ENCODE measurements around the gene ZNF611. TPM values are rescaled to one million over a fixed set of nuclear protein-coding genes. Genes with fewer than 3 reads are reported as not detected.
"Not testable (repeated sequence)": the region's sequence is repeated elsewhere in the genome, so short reads cannot be mapped to it uniquely, and the experiment has no call there.

The ZNF611 gene
- total RNA-seq, 4 donors from 2014 or later = 7.2 to 29.7 (median 25.0) TPM

- no peaks in the 10 kb centered on the region for H3K9me3 ChIP-seq
- intact Hi-C loops (cut with DNase I; ENCODE audit: low total_unique reads) = no loop called here
Measured at GRCh38 chr19:52743091-52743490, 8.2 kb upstream of the ZNF611 start.

GRCh38 chr19:52742516-52742915, 7.7 kb upstream of the ZNF611 start:
- Histone ChIP-seq H3K9me3 (no peaks in the 10 kb centered on the region), H3K4me1 (no peaks in the 10 kb centered on the region), H3K4me3 (no peak overlapping the region), H3K27ac (no peak overlapping the region), H3K36me3 (no peaks in the 10 kb centered on the region), H3K27me3 (no peaks in the 10 kb centered on the region)
- intact Hi-C loops (cut with DNase I; ENCODE audit: low total_unique reads) = no loop called here
- no peak for TF ChIP-seq POLR2A (IDR thresholded peaks at IDR 0.05)
- TF ChIP-seq CTCF (IDR thresholded peaks at IDR 0.05) = no peak
- no peak for DNase-seq

More at GRCh38 chr19:52743091-52743490, 8.2 kb upstream of the ZNF611 start:
- Histone ChIP-seq H3K27ac (no peak overlapping the region), H3K4me3 (no peak overlapping the region), H3K36me3 (no peaks in the 10 kb centered on the region), H3K27me3 (no peaks in the 10 kb centered on the region), H3K4me1 (no peaks in the 10 kb centered on the region)
- DNase-seq = no peak
- no peak for TF ChIP-seq CTCF (IDR thresholded peaks at IDR 0.05)
- TF ChIP-seq POLR2A (IDR thresholded peaks at IDR 0.05) = no peak

- intact Hi-C loops (cut with DNase I; ENCODE audit: low total_unique reads) = no loop called here
- no peak for DNase-seq
Measured at GRCh38 chr19:52741951-52742485, 7.2 kb upstream of the ZNF611 start.

GRCh38 chr19:52741371-52741770, 6.5 kb upstream of the ZNF611 start:
- H3K36me3 ChIP-seq; H3K27me3 ChIP-seq; H3K9me3 ChIP-seq; H3K27ac ChIP-seq; H3K4me1 ChIP-seq; intact Hi-C loops (cut with DNase I; ENCODE audit: low total_unique reads); DNase-seq; H3K4me3 ChIP-seq: not testable (repeated sequence)

More at GRCh38 chr19:52741951-52742485, 7.2 kb upstream of the ZNF611 start:
- Histone ChIP-seq H3K27me3 (no peaks in the 10 kb centered on the region), H3K4me1 (no peaks in the 10 kb centered on the region), H3K27ac (no peak overlapping the region), H3K9me3 (no peaks in the 10 kb centered on the region), H3K4me3 (no peak overlapping the region), H3K36me3 (no peaks in the 10 kb centered on the region)
- no peak for TF ChIP-seq POLR2A (IDR thresholded peaks at IDR 0.05)
- TF ChIP-seq CTCF (IDR thresholded peaks at IDR 0.05) = no peak

- TF ChIP-seq CTCF (IDR thresholded peaks at IDR 0.05) = no peak
- no peak for TF ChIP-seq POLR2A (IDR thresholded peaks at IDR 0.05)
- intact Hi-C loops (cut with DNase I; ENCODE audit: low total_unique reads) = no loop called here
- Histone ChIP-seq H3K27ac (no peak overlapping the region), H3K4me1 (no peaks in the 10 kb centered on the region), H3K27me3 (no peaks in the 10 kb centered on the region), H3K4me3 (no peak overlapping the region), H3K9me3 (no peaks in the 10 kb centered on the region), H3K36me3 (no peaks in the 10 kb centered on the region)
- DNase-seq = no peak
Measured at GRCh38 chr19:52739576-52739975, 4.7 kb upstream of the ZNF611 start.

GRCh38 chr19:52735734-52736133, 890 bp upstream of the ZNF611 start:
- H3K4me1 ChIP-seq = no peaks in the 10 kb centered on the region
- TF ChIP-seq CTCF (IDR thresholded peaks at IDR 0.05) (no peak), POLR2A (IDR thresholded peaks at IDR 0.05) (peak; percentile 25 to 31)
- peak overlapping the region; percentile 88 to 91 for H3K27ac ChIP-seq
- H3K4me3 ChIP-seq = peak overlapping the region in 1 of 2 donors; percentile 66
- peak; percentile 75 to 82 for DNase-seq
- H3K9me3 ChIP-seq = no peaks in the 10 kb centered on the region
- no peaks in the 10 kb centered on the region for H3K36me3 ChIP-seq
- intact Hi-C loops (cut with DNase I; ENCODE audit: low total_unique reads) = no loop called here
- no peaks in the 10 kb centered on the region for H3K27me3 ChIP-seq
